ENCODE results near the gene SDR9C7.

DNA sequence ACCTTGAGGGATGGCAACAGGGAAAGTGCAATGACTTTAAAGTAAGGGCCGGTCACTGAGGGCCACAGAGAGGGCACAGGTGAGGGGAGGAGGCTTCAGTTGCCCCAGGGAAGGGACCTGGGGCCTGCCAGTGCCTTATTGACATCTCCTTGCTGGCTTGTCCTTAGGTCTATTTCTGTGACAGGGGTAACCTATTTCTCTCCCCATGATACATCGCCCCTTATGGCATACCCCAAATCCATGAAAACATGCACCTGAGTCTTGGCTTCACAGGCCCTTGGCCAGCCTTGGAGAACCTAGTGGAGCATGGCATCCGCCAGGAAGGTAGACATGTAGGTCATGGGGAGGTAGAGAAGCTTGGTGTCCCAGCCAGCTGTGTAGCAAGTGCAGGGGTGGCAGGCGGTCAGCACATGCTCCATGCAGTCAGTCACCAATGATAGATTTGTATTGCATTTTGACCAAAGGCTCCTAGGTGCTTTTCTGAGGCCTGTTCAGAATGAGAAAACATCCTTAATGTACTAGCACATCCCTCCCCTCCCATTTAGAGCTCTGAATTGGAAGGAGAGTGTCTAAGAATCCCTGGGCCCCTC is 46.8 kb upstream of the SDR9C7 start:
- TF ChIP-seq, protein P1, sequence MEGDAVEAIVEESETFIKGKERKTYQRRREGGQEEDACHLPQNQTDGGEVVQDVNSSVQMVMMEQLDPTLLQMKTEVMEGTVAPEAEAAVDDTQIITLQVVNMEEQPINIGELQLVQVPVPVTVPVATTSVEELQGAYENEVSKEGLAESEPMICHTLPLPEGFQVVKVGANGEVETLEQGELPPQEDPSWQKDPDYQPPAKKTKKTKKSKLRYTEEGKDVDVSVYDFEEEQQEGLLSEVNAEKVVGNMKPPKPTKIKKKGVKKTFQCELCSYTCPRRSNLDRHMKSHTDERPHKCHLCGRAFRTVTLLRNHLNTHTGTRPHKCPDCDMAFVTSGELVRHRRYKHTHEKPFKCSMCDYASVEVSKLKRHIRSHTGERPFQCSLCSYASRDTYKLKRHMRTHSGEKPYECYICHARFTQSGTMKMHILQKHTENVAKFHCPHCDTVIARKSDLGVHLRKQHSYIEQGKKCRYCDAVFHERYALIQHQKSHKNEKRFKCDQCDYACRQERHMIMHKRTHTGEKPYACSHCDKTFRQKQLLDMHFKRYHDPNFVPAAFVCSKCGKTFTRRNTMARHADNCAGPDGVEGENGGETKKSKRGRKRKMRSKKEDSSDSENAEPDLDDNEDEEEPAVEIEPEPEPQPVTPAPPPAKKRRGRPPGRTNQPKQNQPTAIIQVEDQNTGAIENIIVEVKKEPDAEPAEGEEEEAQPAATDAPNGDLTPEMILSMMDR (IDR thresholded peaks at IDR 0.05), result no peak
- no peak for TF ChIP-seq POLR2A (IDR thresholded peaks at IDR 0.05)
- no peak for TF ChIP-seq POLR2AphosphoS5 (IDR thresholded peaks at IDR 0.05)
